HCT116 (cell line): ENCODE data around the gene HDLBP. TPM values are rescaled to one million over a fixed set of nuclear protein-coding genes. Genes with fewer than 3 reads are reported as not detected.
"Not testable (repeated sequence)": the region's sequence is repeated elsewhere in the genome, so short reads cannot be mapped to it uniquely, and the experiment has no call there.

Experiments
- ATAC-seq: fragments of 200-7000 bp; cut with Tn5 transposase; 2 replicates; pipeline ENCODE4 v1.9.1; 2020; ENCODE audit warnings: mild to moderate bottlenecking, moderate library complexity
- BruUV-seq: library from RNA; stranded (reverse); fragments of 400-500 nt; replicated peaks from 2 replicates; lab custom pipeline; 2021; lab: Mats Ljungman, UMichigan
- CTCF ChIA-PET: fragments of 300-600 bp; sonication (Branson Sonifier 250); formaldehyde crosslinking; loops from one replicate; lab custom pipeline; 2021; ENCODE audit warnings: antibody characterized with exemption; lab: Charles Lee
- POLR2A ChIA-PET: fragments of 300-600, 350-600 bp; sonication (Branson Sonifier 250); formaldehyde crosslinking; loops from one replicate; lab custom pipeline; 2021; ENCODE audit warnings: antibody characterized with exemption; lab: Charles Lee
- RAD21 ChIA-PET, 2 experiments: fragments of 300-600 bp; sonication (Branson Sonifier 250); formaldehyde crosslinking; loops; one replicate each; lab custom pipeline; 2023; ENCODE audit warnings: low total read pairs in 2 of 2; ENCODE audit not compliant: uncharacterized antibody in 2 of 2, unreplicated experiment in 2 of 2, low non-redundant PET in 1 of 2; lab: Charles Lee
- DNase-seq: peaks from one replicate; pipeline ENCODE4 v3.0.0-alpha.2; 2010; ENCODE audit warnings: low read depth, low spot score
- H2AFZ ChIP-seq: fragments of 200-600 bp; shearing (Covaris generic), sonication (generic); 2 replicates; pipeline ENCODE4 v1.6.1; 2017; ENCODE audit warnings: low read depth, mixed run types, mixed read lengths, antibody characterized with exemption, low read length; ENCODE audit not compliant: poor library complexity, severe bottlenecking
- H3K27ac ChIP-seq: 2 replicates; pipeline ENCODE4 v1.5.1; 2012; ENCODE audit warnings: low read depth, low read length
- H3K27me3 ChIP-seq: fragments of 200-600 bp; sonication (generic); 2 replicates; pipeline ENCODE4 v1.6.1; 2016; ENCODE audit warnings: mixed run types, low read length, mixed read lengths; ENCODE audit not compliant: insufficient read depth
- H3K36me3 ChIP-seq, 2 experiments: fragments of 200-500 bp in 1 of 2; fragments of 200-600 bp in 1 of 2; sonication (Bioruptor generic) in 1 of 2; sonication (generic) in 1 of 2; 2 replicates each; pipeline versions ENCODE4 v1.5.1 to v1.6.1; 2014 to 2016; ENCODE audit warnings: low read length in 2 of 2, inconsistent platforms in 1 of 2, mixed read lengths in 1 of 2, mixed run types in 1 of 2; ENCODE audit not compliant: insufficient read depth in 2 of 2, control insufficient read depth in 1 of 2
- H3K4me1 ChIP-seq, 2 experiments: fragments of 200-600 bp in 1 of 2; sonication (generic) in 1 of 2; 2 replicates each; pipeline versions ENCODE4 v1.5.1 to v1.6.1; 2012 to 2017; ENCODE audit warnings: low read length in 2 of 2, inconsistent platforms in 1 of 2, mild to moderate bottlenecking in 1 of 2, mixed read lengths in 1 of 2, mixed run types in 1 of 2, moderate library complexity in 1 of 2; ENCODE audit not compliant: insufficient read depth in 2 of 2, control insufficient read depth in 1 of 2
- H3K4me2 ChIP-seq: fragments of 200-600 bp; sonication (generic); 2 replicates; pipeline ENCODE4 v1.6.1; 2017; ENCODE audit warnings: mixed run types, low read length, mixed read lengths
- H3K4me3 ChIP-seq, 2 experiments: fragments of 200-600 bp in 1 of 2; sonication (generic) in 1 of 2; replicated peaks in 1 of 2; 2 replicates each; pipeline ENCODE4 v1.5.1; 2011 to 2016; ENCODE audit warnings: low read length in 2 of 2, control low read depth in 1 of 2, low read depth in 1 of 2, mild to moderate bottlenecking in 1 of 2, mixed read lengths in 1 of 2, mixed run types in 1 of 2
- H3K79me2 ChIP-seq: fragments of 200-600 bp; sonication (generic); 2 replicates; pipeline ENCODE4 v1.6.1; 2017; ENCODE audit warnings: mild to moderate bottlenecking, mixed run types, low read length, moderate library complexity, mixed read lengths; ENCODE audit not compliant: insufficient read depth
- H3K9ac ChIP-seq: fragments of 200-600 bp; sonication (generic); 2 replicates; pipeline ENCODE4 v1.6.1; 2016; ENCODE audit warnings: low read length, mixed read lengths
- H3K9me2 ChIP-seq: fragments of 200-600 bp; sonication (generic), shearing (Covaris generic); 2 replicates; pipeline ENCODE4 v1.6.1; 2017; ENCODE audit warnings: mixed run types, mild to moderate bottlenecking, moderate library complexity; ENCODE audit not compliant: insufficient read depth
- H3K9me3 ChIP-seq, 2 experiments: fragments of 200-500 bp in 1 of 2; fragments of 200-600 bp in 1 of 2; sonication (Bioruptor generic) in 1 of 2; sonication (generic) in 1 of 2; 2 replicates each; pipeline ENCODE4 v1.6.1; 2014 to 2017; ENCODE audit warnings: low read length in 2 of 2, mixed read lengths in 2 of 2, inconsistent platforms in 1 of 2, low read depth in 1 of 2, mild to moderate bottlenecking in 1 of 2, mixed run types in 1 of 2, moderate library complexity in 1 of 2; ENCODE audit not compliant: control insufficient read depth in 1 of 2, insufficient read depth in 1 of 2
- H4K20me1 ChIP-seq: fragments of 200-600 bp; sonication (generic), shearing (Covaris generic); 2 replicates; pipeline ENCODE4 v1.6.1; 2017; ENCODE audit warnings: mixed run types, mild to moderate bottlenecking, moderate library complexity; ENCODE audit not compliant: insufficient read depth
- ELF1 ChIP-seq: IDR thresholded peaks from 2 replicates; pipeline ENCODE4 v1.6.1; 2012; ENCODE audit warnings: low read depth, borderline replicate concordance
- EZH2 ChIP-seq: fragments of 200-600 bp; sonication (generic); IDR thresholded peaks from 2 replicates; pipeline ENCODE4 v1.6.1; 2017; ENCODE audit warnings: antibody characterized with exemption, mixed run types
- FOSL1 ChIP-seq: IDR thresholded peaks from 2 replicates; pipeline ENCODE4 v1.6.1; 2012; ENCODE audit warnings: low read depth
- POLR2AphosphoS5 ChIP-seq: IDR thresholded peaks from 2 replicates; pipeline ENCODE4 v1.6.1; 2011; ENCODE audit warnings: mild to moderate bottlenecking, low read depth, low read length, moderate library complexity
- RAD21 ChIP-seq: IDR thresholded peaks from 2 replicates; pipeline ENCODE4 v1.6.1; 2012; ENCODE audit warnings: low read depth, mild to moderate bottlenecking
- SIN3A ChIP-seq: IDR thresholded peaks from 2 replicates; pipeline ENCODE4 v1.6.1; 2012; ENCODE audit warnings: low read depth
- SP1 ChIP-seq: IDR thresholded peaks from 2 replicates; pipeline ENCODE4 v1.6.1; 2012; ENCODE audit warnings: low read depth
- SRF ChIP-seq: IDR thresholded peaks from 2 replicates; pipeline ENCODE4 v1.6.1; 2012; ENCODE audit warnings: low read depth
- TCF7L2 ChIP-seq: IDR thresholded peaks from 2 replicates; pipeline ENCODE4 v1.7.0; 2011; ENCODE audit warnings: borderline replicate concordance, inconsistent platforms; ENCODE audit not compliant: insufficient read depth, insufficient read length; ENCODE audit errors: extremely low read depth
- intact Hi-C: fragments of 100-400 bp; cut with micrococcal nuclease; formaldehyde crosslinking; loops from 2 replicates; pipeline ENCODE4 v1.10.0; 2022
- total RNA-seq: library from RNA; stranded (reverse); gene quantifications from one replicate; pipeline ENCODE4 v1.2.1, GENCODE V29; 2021; ENCODE audit not compliant: unreplicated experiment
- TF ChIP-seq, protein P1 (sequence below): IDR thresholded peaks from 2 replicates; pipeline ENCODE4 v1.6.1; 2012; ENCODE audit warnings: low read depth

The HDLBP gene
- total RNA-seq, 1 experiment from 2014 or later, result 462 TPM

DNA sequence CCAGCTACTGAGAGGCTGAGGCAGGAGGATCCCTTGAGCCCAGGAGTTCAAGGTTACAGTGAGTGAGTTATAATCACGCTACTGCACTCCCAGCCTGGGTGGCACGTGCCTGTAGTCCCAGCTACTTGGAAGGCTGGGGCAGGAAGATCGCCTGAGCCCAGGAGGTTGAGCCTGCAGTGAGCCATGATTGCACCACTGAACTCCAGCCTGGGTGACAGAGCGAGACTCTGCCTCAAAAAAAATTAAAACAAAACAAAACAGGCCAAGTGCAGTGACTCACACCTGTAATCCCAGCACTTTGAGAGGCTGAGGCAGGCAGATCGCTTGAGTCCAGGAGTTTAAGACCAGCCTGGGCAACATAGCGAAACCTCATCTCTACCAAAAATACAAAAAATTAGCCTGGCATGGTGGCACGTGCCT is 22.1 kb downstream of the HDLBP start:
- H3K27ac ChIP-seq, BruUV-seq, H3K4me1 ChIP-seq, H3K9ac ChIP-seq, H3K4me2 ChIP-seq, H3K4me3 ChIP-seq, H3K27me3 ChIP-seq, H2AFZ ChIP-seq, DNase-seq, intact Hi-C loops, H3K9me2 ChIP-seq, RAD21 ChIA-PET, H3K36me3 ChIP-seq, H3K9me3 ChIP-seq: not testable (repeated sequence)
- CTCF ChIA-PET, result interaction anchor here (1.5 kb wide), 1 partner anchor 22 kb away, joined by 4 read pairs; the partner anchor contains the start of gene HDLBP
- 0 out of 2 replicates have a peak, but pooled peaks have one; percentile 40 for ATAC-seq
- peaks cover 39% of the 10 kb centered on the region; the same call in 1 of the 2 replicates for H4K20me1 ChIP-seq
- POLR2A ChIA-PET, result interaction anchor here (1.6 kb wide), 1 partner anchor 21 kb away, joined by 5 read pairs; no protein-coding TSS in a partner anchor
- H3K79me2 ChIP-seq, result peaks cover 99% of the 10 kb centered on the region

DNA sequence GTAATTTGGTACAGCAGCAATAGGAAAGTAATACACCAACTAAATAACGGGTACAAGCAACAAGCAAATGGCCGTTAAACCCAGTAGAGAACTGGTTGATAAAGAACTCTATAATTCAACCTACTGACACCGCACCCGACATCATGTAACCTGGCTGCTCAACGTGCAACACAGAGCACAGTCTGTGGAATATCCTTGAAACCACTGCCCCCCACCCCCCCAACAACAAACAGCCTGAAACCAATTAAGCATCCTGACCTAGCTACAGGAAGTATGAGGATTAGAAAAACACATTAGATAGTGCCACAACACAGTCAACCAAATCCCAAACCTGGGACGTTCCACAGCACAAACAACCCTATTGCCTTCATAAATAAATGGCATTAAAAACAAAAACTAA is 23.5 kb downstream of the HDLBP start:
- Histone ChIP-seq H3K9ac (no peak overlapping the region), H3K9me2 (no peaks in the 10 kb centered on the region), H3K27ac (no peak overlapping the region), H3K27me3 (no peaks in the 10 kb centered on the region), H3K79me2 (peaks cover 100% of the 10 kb centered on the region), H3K36me3 (no peaks in the 10 kb centered on the region), H3K4me1 (no peaks in the 10 kb centered on the region), H3K9me3 (no peaks in the 10 kb centered on the region), H3K4me2 (no peak overlapping the region), H4K20me1 (peaks cover 39% of the 10 kb centered on the region; the same call in 1 of the 2 replicates)
- RAD21 ChIA-PET, result no interaction called here
- POLR2A ChIA-PET, result interaction anchor here (0.7 to 1.6 kb wide), 2 partner anchors 22 to 129 kb away, joined by 4 to 5 read pairs; no protein-coding TSS in a partner anchor
- BruUV-seq, result no TSS peak
- CTCF ChIA-PET, result no interaction called here
- intact Hi-C loops, result no loop called here
- DNase-seq (no peak), ATAC-seq (no peak)
- no peak for TF ChIP-seq ELF1
- no peak for TF ChIP-seq EZH2
- no peak for TF ChIP-seq SP1
- no peak for TF ChIP-seq POLR2AphosphoS5
- TF ChIP-seq, protein P1, sequence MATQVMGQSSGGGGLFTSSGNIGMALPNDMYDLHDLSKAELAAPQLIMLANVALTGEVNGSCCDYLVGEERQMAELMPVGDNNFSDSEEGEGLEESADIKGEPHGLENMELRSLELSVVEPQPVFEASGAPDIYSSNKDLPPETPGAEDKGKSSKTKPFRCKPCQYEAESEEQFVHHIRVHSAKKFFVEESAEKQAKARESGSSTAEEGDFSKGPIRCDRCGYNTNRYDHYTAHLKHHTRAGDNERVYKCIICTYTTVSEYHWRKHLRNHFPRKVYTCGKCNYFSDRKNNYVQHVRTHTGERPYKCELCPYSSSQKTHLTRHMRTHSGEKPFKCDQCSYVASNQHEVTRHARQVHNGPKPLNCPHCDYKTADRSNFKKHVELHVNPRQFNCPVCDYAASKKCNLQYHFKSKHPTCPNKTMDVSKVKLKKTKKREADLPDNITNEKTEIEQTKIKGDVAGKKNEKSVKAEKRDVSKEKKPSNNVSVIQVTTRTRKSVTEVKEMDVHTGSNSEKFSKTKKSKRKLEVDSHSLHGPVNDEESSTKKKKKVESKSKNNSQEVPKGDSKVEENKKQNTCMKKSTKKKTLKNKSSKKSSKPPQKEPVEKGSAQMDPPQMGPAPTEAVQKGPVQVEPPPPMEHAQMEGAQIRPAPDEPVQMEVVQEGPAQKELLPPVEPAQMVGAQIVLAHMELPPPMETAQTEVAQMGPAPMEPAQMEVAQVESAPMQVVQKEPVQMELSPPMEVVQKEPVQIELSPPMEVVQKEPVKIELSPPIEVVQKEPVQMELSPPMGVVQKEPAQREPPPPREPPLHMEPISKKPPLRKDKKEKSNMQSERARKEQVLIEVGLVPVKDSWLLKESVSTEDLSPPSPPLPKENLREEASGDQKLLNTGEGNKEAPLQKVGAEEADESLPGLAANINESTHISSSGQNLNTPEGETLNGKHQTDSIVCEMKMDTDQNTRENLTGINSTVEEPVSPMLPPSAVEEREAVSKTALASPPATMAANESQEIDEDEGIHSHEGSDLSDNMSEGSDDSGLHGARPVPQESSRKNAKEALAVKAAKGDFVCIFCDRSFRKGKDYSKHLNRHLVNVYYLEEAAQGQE, result no peak
- no peak for TF ChIP-seq SRF
- no peak for TF ChIP-seq FOSL1
- TF ChIP-seq TCF7L2, result no peak
- no peak for TF ChIP-seq RAD21
- no peak for TF ChIP-seq SIN3A
- TF ChIP-seq, all 23 proteins: peak for 0
- no peak overlapping the region for H3K4me3 ChIP-seq
- no peak overlapping the region for H2AFZ ChIP-seq
